Measurements from ENCODE around the gene PDLIM3.
"Not testable (repeated sequence)": the region's sequence is repeated elsewhere in the genome, so short reads cannot be mapped to it uniquely, and the experiment has no call there.

The PDLIM3 gene

GRCh38 chr4:185554365-185555126, 19.2 kb upstream of the PDLIM3 start:
- DNase-seq, result no peak

GRCh38 chr4:185552254-185552653, 16.9 kb upstream of the PDLIM3 start:
- DNase-seq, result no peak

- no peak for DNase-seq
These were observed 15.6 kb upstream of the PDLIM3 start for GRCh38 chr4:185550933-185551332.

GRCh38 chr4:185549095-185549639, 13.9 kb upstream of the PDLIM3 start:
- DNase-seq, result no peak

GRCh38 chr4:185548587-185548986, 13.3 kb upstream of the PDLIM3 start:
- DNase-seq, result no peak

- no peak for DNase-seq
These were observed 11.0 kb upstream of the PDLIM3 start for GRCh38 chr4:185546335-185546734.

- no peak for DNase-seq
These were observed 7.5 kb upstream of the PDLIM3 start for GRCh38 chr4:185542626-185543315.

GRCh38 chr4:185541251-185541727, 6.0 kb upstream of the PDLIM3 start:
- no peak for DNase-seq

- no peak for DNase-seq
These were observed 5.3 kb upstream of the PDLIM3 start for GRCh38 chr4:185540487-185541120.

GRCh38 chr4:185540040-185540439, 4.7 kb upstream of the PDLIM3 start:
- DNase-seq, result no peak

- DNase-seq, result no peak
These were observed 3.5 kb upstream of the PDLIM3 start for GRCh38 chr4:185538806-185539205.

- no peak for DNase-seq
These were observed 1.1 kb upstream of the PDLIM3 start for GRCh38 chr4:185536411-185536709.

- DNase-seq, result no peak
These were observed 504 bp upstream of the PDLIM3 start for GRCh38 chr4:185535612-185536410.

GRCh38 chr4:185534511-185534865, 819 bp downstream of the PDLIM3 start:
- no peak for DNase-seq

GRCh38 chr4:185532795-185533324, 2.4 kb downstream of the PDLIM3 start:
- no peak for DNase-seq

GRCh38 chr4:185532293-185532692, 3.0 kb downstream of the PDLIM3 start:
- DNase-seq, result no peak

- not testable (repeated sequence) for DNase-seq
These were observed 3.7 kb downstream of the PDLIM3 start for GRCh38 chr4:185531654-185532053.

GRCh38 chr4:185529413-185529812, 5.9 kb downstream of the PDLIM3 start:
- no peak for DNase-seq

- peak; percentile 56 for DNase-seq
These were observed 10.1 kb downstream of the PDLIM3 start for GRCh38 chr4:185524888-185525863.

GRCh38 chr4:185523862-185524261, 11.4 kb downstream of the PDLIM3 start:
- no peak for DNase-seq

GRCh38 chr4:185522451-185522850, 12.9 kb downstream of the PDLIM3 start:
- no peak for DNase-seq
